ENCODE measurements around the gene RRP36. TPM values are rescaled to one million over a fixed set of nuclear protein-coding genes. Genes with fewer than 3 reads are reported as not detected.

RRP36 gene
- total and polyA plus RNA-seq, 9 of the 15 experiments (the other 6 are each of a cell fraction or from before 2014, with no cell fraction given): 27.6 to 150 (median 114) TPM

- TF ChIP-seq, protein P1, sequence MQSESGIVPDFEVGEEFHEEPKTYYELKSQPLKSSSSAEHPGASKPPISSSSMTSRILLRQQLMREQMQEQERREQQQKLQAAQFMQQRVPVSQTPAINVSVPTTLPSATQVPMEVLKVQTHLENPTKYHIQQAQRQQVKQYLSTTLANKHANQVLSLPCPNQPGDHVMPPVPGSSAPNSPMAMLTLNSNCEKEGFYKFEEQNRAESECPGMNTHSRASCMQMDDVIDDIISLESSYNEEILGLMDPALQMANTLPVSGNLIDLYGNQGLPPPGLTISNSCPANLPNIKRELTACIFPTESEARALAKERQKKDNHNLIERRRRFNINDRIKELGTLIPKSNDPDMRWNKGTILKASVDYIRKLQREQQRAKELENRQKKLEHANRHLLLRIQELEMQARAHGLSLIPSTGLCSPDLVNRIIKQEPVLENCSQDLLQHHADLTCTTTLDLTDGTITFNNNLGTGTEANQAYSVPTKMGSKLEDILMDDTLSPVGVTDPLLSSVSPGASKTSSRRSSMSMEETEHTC (IDR thresholded peaks at IDR 0.05): peak; percentile 50; the same call in 1 of the 2 replicates
- TF ChIP-seq FOXK2 (conservative IDR thresholded peaks at IDR 0.05 in 1 of 2, IDR thresholded peaks at IDR 0.05 in 1 of 2; ENCODE audit: low read depth in 2 of 2) (peak; percentile 98 to 100), TCF3 (CRISPR knock-in tag; IDR thresholded peaks at IDR 0.05) (0 out of 2 replicates have a peak, but pooled peaks have one; percentile 33), CUX1 (CRISPR knock-in tag; IDR thresholded peaks at IDR 0.05) (no peak), ILF3 (IDR thresholded peaks at IDR 0.05; ENCODE audit: borderline replicate concordance) (no peak), KLF13 (tag; IDR thresholded peaks at IDR 0.05; ENCODE audit: borderline replicate concordance, low read depth) (no peak), CEBPG (CRISPR knock-in tag; IDR thresholded peaks at IDR 0.05) (no peak), CEBPG (tag; conservative IDR thresholded peaks at IDR 0.05 in 1 of 2, IDR thresholded peaks at IDR 0.05 in 1 of 2) (no peak), POLR2H (tag; IDR thresholded peaks at IDR 0.05; ENCODE audit: low read depth) (peak; percentile 88)
- TF ChIP-seq, protein P2, sequence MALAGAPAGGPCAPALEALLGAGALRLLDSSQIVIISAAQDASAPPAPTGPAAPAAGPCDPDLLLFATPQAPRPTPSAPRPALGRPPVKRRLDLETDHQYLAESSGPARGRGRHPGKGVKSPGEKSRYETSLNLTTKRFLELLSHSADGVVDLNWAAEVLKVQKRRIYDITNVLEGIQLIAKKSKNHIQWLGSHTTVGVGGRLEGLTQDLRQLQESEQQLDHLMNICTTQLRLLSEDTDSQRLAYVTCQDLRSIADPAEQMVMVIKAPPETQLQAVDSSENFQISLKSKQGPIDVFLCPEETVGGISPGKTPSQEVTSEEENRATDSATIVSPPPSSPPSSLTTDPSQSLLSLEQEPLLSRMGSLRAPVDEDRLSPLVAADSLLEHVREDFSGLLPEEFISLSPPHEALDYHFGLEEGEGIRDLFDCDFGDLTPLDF (CRISPR knock-in tag; IDR thresholded peaks at IDR 0.05): peak; percentile 87
- TF ChIP-seq, protein P3, sequence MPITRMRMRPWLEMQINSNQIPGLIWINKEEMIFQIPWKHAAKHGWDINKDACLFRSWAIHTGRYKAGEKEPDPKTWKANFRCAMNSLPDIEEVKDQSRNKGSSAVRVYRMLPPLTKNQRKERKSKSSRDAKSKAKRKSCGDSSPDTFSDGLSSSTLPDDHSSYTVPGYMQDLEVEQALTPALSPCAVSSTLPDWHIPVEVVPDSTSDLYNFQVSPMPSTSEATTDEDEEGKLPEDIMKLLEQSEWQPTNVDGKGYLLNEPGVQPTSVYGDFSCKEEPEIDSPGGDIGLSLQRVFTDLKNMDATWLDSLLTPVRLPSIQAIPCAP (CRISPR knock-in tag; IDR thresholded peaks at IDR 0.05; ENCODE audit: borderline replicate concordance): no peak
- TF ChIP-seq, protein P4, sequence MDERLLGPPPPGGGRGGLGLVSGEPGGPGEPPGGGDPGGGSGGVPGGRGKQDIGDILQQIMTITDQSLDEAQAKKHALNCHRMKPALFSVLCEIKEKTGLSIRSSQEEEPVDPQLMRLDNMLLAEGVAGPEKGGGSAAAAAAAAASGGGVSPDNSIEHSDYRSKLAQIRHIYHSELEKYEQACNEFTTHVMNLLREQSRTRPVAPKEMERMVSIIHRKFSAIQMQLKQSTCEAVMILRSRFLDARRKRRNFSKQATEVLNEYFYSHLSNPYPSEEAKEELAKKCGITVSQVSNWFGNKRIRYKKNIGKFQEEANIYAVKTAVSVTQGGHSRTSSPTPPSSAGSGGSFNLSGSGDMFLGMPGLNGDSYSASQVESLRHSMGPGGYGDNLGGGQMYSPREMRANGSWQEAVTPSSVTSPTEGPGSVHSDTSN (CRISPR knock-in tag; IDR thresholded peaks at IDR 0.05; ENCODE audit: low read depth): peak; percentile 95
- TF ChIP-seq, protein P4 (tag; conservative IDR thresholded peaks at IDR 0.05; ENCODE audit: low read depth): peak; percentile 98
These were observed 7.5 kb upstream of the RRP36 start, which contains the start of the genes KLHDC3 and MEA1 (continued) for GRCh38 chr6:43013843-43014433.

All from K562 (cell line).